Tibial artery (tissue), 4 donors: ENCODE results near the gene PKHD1.

Source experiments
- DNase-seq, 2 donors: peaks; one replicate each; pipeline ENCODE4 v3.0.0-alpha.2; 2019
- H3K27ac ChIP-seq, 2 donors: fragments of 200-600 bp; sonication (generic) in 1 of 2; 1 replicate in 1 of 2; 2 replicates in 1 of 2; pipeline ENCODE4 v1.5.1; 2018 to 2019; ENCODE audit warnings: mild to moderate bottlenecking in 1 of 2
- H3K27me3 ChIP-seq, 2 donors: fragments of 200-600 bp; sonication (generic) in 1 of 2; one replicate each; pipeline versions ENCODE4 v1.5.1 to v1.6.0; 2016 to 2019
- H3K36me3 ChIP-seq, 3 donors: fragments of 200-600 bp; sonication (generic) in 2 of 3; one replicate each; pipeline ENCODE4 v1.5.1; 2016 to 2019; ENCODE audit warnings: mild to moderate bottlenecking in 2 of 3
- H3K4me1 ChIP-seq, 4 donors: fragments of 200-600 bp; sonication (generic) in 2 of 4; 1 replicate in 3 of 4; 2 replicates in 1 of 4; pipeline ENCODE4 v1.5.1; 2016 to 2019
- H3K4me3 ChIP-seq, 2 donors: fragments of 200-600 bp; sonication (generic) in 1 of 2; 1 replicate in 1 of 2; 2 replicates in 1 of 2; pipeline ENCODE4 v1.5.1; 2018 to 2019; ENCODE audit warnings: mild to moderate bottlenecking in 2 of 2
- H3K9me3 ChIP-seq, 3 donors: fragments of 200-600 bp; sonication (generic) in 1 of 3; one replicate each; pipeline ENCODE4 v1.5.1; 2016 to 2019
- CTCF ChIP-seq, 2 experiments: fragments of 200-600 bp in 1 of 2; fragments of 450-650 bp in 1 of 2; IDR thresholded peaks; one replicate each; pipeline ENCODE4 v1.5.1; 2017 to 2019; ENCODE audit warnings: antibody characterized with exemption in 2 of 2, mild to moderate bottlenecking in 1 of 2, moderate library complexity in 1 of 2
- intact Hi-C: fragments of 100-400 bp; cut with DNase I; formaldehyde crosslinking; loops from one replicate; pipeline ENCODE4 v1.15.0; 2023; ENCODE audit warnings: low total_unique reads

The PKHD1 gene

GRCh38 chr6:51619042-51619799 is 468.2 kb downstream of the PKHD1 start:
- H3K27me3 ChIP-seq = no peaks in the 10 kb centered on the region
- DNase-seq = no peak
- H3K27ac ChIP-seq = no peak overlapping the region
- H3K4me1 ChIP-seq = no peaks in the 10 kb centered on the region
- H3K9me3 ChIP-seq = no peaks in the 10 kb centered on the region
- H3K36me3 ChIP-seq = no peaks in the 10 kb centered on the region
- no peak overlapping the region for H3K4me3 ChIP-seq
- TF ChIP-seq CTCF (IDR thresholded peaks at IDR 0.05) = no peak
- intact Hi-C loops = no loop called here

GRCh38 chr6:51618563-51618962 is 468.9 kb downstream of the PKHD1 start:
- H3K27me3 ChIP-seq = no peaks in the 10 kb centered on the region
- TF ChIP-seq CTCF (IDR thresholded peaks at IDR 0.05) = peak; percentile 12 to 21
- intact Hi-C loops = no loop called here
- H3K4me3 ChIP-seq = no peak overlapping the region
- H3K27ac ChIP-seq = no peak overlapping the region
- H3K36me3 ChIP-seq = no peaks in the 10 kb centered on the region
- H3K4me1 ChIP-seq = no peaks in the 10 kb centered on the region
- DNase-seq = no peak
- H3K9me3 ChIP-seq = no peaks in the 10 kb centered on the region

GRCh38 chr6:51617751-51618150 is 469.7 kb downstream of the PKHD1 start:
- DNase-seq = no peak
- H3K36me3 ChIP-seq = no peaks in the 10 kb centered on the region
- H3K27me3 ChIP-seq = no peaks in the 10 kb centered on the region
- H3K9me3 ChIP-seq = no peaks in the 10 kb centered on the region
- H3K4me3 ChIP-seq = no peak overlapping the region
- no peaks in the 10 kb centered on the region for H3K4me1 ChIP-seq
- no peak overlapping the region for H3K27ac ChIP-seq
- TF ChIP-seq CTCF (IDR thresholded peaks at IDR 0.05) = no peak
- intact Hi-C loops = no loop called here

GRCh38 chr6:51616243-51616642 is 471.2 kb downstream of the PKHD1 start:
- H3K4me3 ChIP-seq = no peak overlapping the region
- no peaks in the 10 kb centered on the region for H3K4me1 ChIP-seq
- H3K27me3 ChIP-seq = no peaks in the 10 kb centered on the region
- no peak overlapping the region for H3K27ac ChIP-seq
- DNase-seq = no peak
- intact Hi-C loops = no loop called here
- no peaks in the 10 kb centered on the region for H3K9me3 ChIP-seq
- no peak for TF ChIP-seq CTCF (IDR thresholded peaks at IDR 0.05)
- no peaks in the 10 kb centered on the region for H3K36me3 ChIP-seq

GRCh38 chr6:51614725-51615124 is 472.7 kb downstream of the PKHD1 start:
- Histone ChIP-seq H3K9me3 (no peaks in the 10 kb centered on the region), H3K4me3 (no peak overlapping the region), H3K27me3 (no peaks in the 10 kb centered on the region), H3K36me3 (no peaks in the 10 kb centered on the region), H3K27ac (no peak overlapping the region), H3K4me1 (no peaks in the 10 kb centered on the region)
- no peak for TF ChIP-seq CTCF (IDR thresholded peaks at IDR 0.05)
- DNase-seq = no peak
- intact Hi-C loops = no loop called here

- Histone ChIP-seq H3K27ac (no peak overlapping the region), H3K4me1 (no peaks in the 10 kb centered on the region), H3K9me3 (no peaks in the 10 kb centered on the region), H3K4me3 (no peak overlapping the region), H3K36me3 (no peaks in the 10 kb centered on the region), H3K27me3 (no peaks in the 10 kb centered on the region)
- no peak for TF ChIP-seq CTCF (IDR thresholded peaks at IDR 0.05)
- intact Hi-C loops = no loop called here
- DNase-seq = no peak
Measured at GRCh38 chr6:51613558-51613957, 473.9 kb downstream of the PKHD1 start.
